BLaER1 (cell line): ENCODE measurements around the gene SPAG5.

Experiments used
- H3K27ac ChIP-seq: shearing (Covaris generic); formaldehyde crosslinking; 2 replicates; pipeline ENCODE4 v1.8.1; 2022
- H3K27me3 ChIP-seq: shearing (Covaris generic); formaldehyde crosslinking; 2 replicates; pipeline ENCODE4 v1.8.1; 2022
- H3K36me3 ChIP-seq: shearing (Covaris generic); formaldehyde crosslinking; 2 replicates; pipeline ENCODE4 v1.8.1; 2022
- H3K4me1 ChIP-seq: shearing (Covaris generic); formaldehyde crosslinking; 2 replicates; pipeline ENCODE4 v1.8.1; 2022
- H3K4me2 ChIP-seq: shearing (Covaris generic); formaldehyde crosslinking; 2 replicates; pipeline ENCODE4 v1.8.1; 2022
- H3K4me3 ChIP-seq: shearing (Covaris generic); formaldehyde crosslinking; 2 replicates; pipeline ENCODE4 v1.8.1; 2022
- H3K9ac ChIP-seq: shearing (Covaris generic); formaldehyde crosslinking; 2 replicates; pipeline ENCODE4 v1.8.1; 2022
- H3K9me3 ChIP-seq: shearing (Covaris generic); formaldehyde crosslinking; 2 replicates; pipeline ENCODE4 v1.8.1; 2022
- H4K20me1 ChIP-seq: shearing (Covaris generic); formaldehyde crosslinking; 2 replicates; pipeline ENCODE4 v1.8.1; 2022
- Cebpa-rat ChIP-seq: shearing (Covaris generic); IDR thresholded peaks from 2 replicates; pipeline ENCODE4 v1.8.1; 2022

SPAG5 gene

GRCh38 chr17:28548417-28549130, 50.3 kb downstream of the SPAG5 start:
- peak overlapping the region; percentile 95 for H3K4me2 ChIP-seq
- peak overlapping the region; percentile 77 for H3K27ac ChIP-seq

GRCh38 chr17:28547623-28548416, 51.0 kb downstream of the SPAG5 start:
- Histone ChIP-seq H3K4me1 (peaks cover 71% of the 10 kb centered on the region), H3K9me3 (no peaks in the 10 kb centered on the region), H3K27ac (peak overlapping the region; percentile 77), H3K4me3 (peak overlapping the region; percentile 5; the same call in 1 of the 2 replicates), H3K9ac (peak overlapping the region; percentile 36; the same call in 1 of the 2 replicates), H3K36me3 (peaks cover 9% of the 10 kb centered on the region), H4K20me1 (peaks cover 26% of the 10 kb centered on the region), H3K4me2 (peak overlapping the region; percentile 95), H3K27me3 (no peaks in the 10 kb centered on the region)
- TF ChIP-seq Cebpa-rat = no peak

More at GRCh38 chr17:28548417-28549130, 50.3 kb downstream of the SPAG5 start:
- H3K27me3 ChIP-seq = no peaks in the 10 kb centered on the region
- peak overlapping the region; percentile 34; the same call in 1 of the 2 replicates for H3K9ac ChIP-seq
- H4K20me1 ChIP-seq = peaks cover 26% of the 10 kb centered on the region
- H3K9me3 ChIP-seq = no peaks in the 10 kb centered on the region
- H3K36me3 ChIP-seq = peaks cover 15% of the 10 kb centered on the region
- H3K4me1 ChIP-seq = peaks cover 66% of the 10 kb centered on the region
- TF ChIP-seq Cebpa-rat = no peak
- H3K4me3 ChIP-seq = peak overlapping the region; percentile 5; the same call in 1 of the 2 replicates

GRCh38 chr17:28547096-28547622, 51.7 kb downstream of the SPAG5 start:
- H3K4me3 ChIP-seq = no peak overlapping the region
- peak overlapping the region; percentile 95 for H3K4me2 ChIP-seq
- TF ChIP-seq Cebpa-rat = no peak

GRCh38 chr17:28545787-28546415, 52.9 kb downstream of the SPAG5 start:
- H4K20me1 ChIP-seq = peaks cover 15% of the 10 kb centered on the region
- no peak overlapping the region for H3K4me2 ChIP-seq
- TF ChIP-seq Cebpa-rat = no peak
- H3K9ac ChIP-seq = no peak overlapping the region
- no peak overlapping the region for H3K27ac ChIP-seq
- H3K9me3 ChIP-seq = no peaks in the 10 kb centered on the region
- no peak overlapping the region for H3K4me3 ChIP-seq
- H3K36me3 ChIP-seq = peaks cover 9% of the 10 kb centered on the region
- H3K27me3 ChIP-seq = no peaks in the 10 kb centered on the region
- H3K4me1 ChIP-seq = peaks cover 59% of the 10 kb centered on the region

More at GRCh38 chr17:28547096-28547622, 51.7 kb downstream of the SPAG5 start:
- Histone ChIP-seq H3K27me3 (no peaks in the 10 kb centered on the region), H3K36me3 (peaks cover 9% of the 10 kb centered on the region), H3K9me3 (no peaks in the 10 kb centered on the region), H3K9ac (peak overlapping the region; percentile 36; the same call in 1 of the 2 replicates), H3K4me1 (peaks cover 69% of the 10 kb centered on the region), H4K20me1 (peaks cover 26% of the 10 kb centered on the region), H3K27ac (peak overlapping the region; percentile 77)

- Histone ChIP-seq H3K9ac (no peak overlapping the region), H3K9me3 (no peaks in the 10 kb centered on the region), H3K27me3 (no peaks in the 10 kb centered on the region), H3K36me3 (peaks cover 9% of the 10 kb centered on the region), H3K4me3 (no peak overlapping the region), H3K27ac (no peak overlapping the region), H3K4me2 (no peak overlapping the region), H3K4me1 (peaks cover 56% of the 10 kb centered on the region), H4K20me1 (peaks cover 7% of the 10 kb centered on the region; the same call in 1 of the 2 replicates)
- no peak for TF ChIP-seq Cebpa-rat
These were observed 53.7 kb downstream of the SPAG5 start for GRCh38 chr17:28545141-28545503.

- Histone ChIP-seq H3K36me3 (peaks cover 9% of the 10 kb centered on the region), H3K9ac (no peak overlapping the region), H3K4me2 (peak overlapping the region; percentile 63), H3K27ac (no peak overlapping the region), H3K27me3 (no peaks in the 10 kb centered on the region), H3K4me1 (peaks cover 50% of the 10 kb centered on the region), H3K9me3 (no peaks in the 10 kb centered on the region), H3K4me3 (no peak overlapping the region), H4K20me1 (peaks cover 2% of the 10 kb centered on the region; the same call in 1 of the 2 replicates)
- TF ChIP-seq Cebpa-rat = no peak
These were observed 54.3 kb downstream of the SPAG5 start for GRCh38 chr17:28544402-28545140.

- Histone ChIP-seq H3K4me2 (no peak overlapping the region), H3K4me1 (peaks cover 26% of the 10 kb centered on the region), H3K9ac (no peak overlapping the region), H3K27ac (no peak overlapping the region), H3K36me3 (no peaks in the 10 kb centered on the region; the same call in 1 of the 2 replicates), H3K27me3 (no peaks in the 10 kb centered on the region), H3K4me3 (no peak overlapping the region), H4K20me1 (no peaks in the 10 kb centered on the region), H3K9me3 (no peaks in the 10 kb centered on the region)
- TF ChIP-seq Cebpa-rat = no peak
These were observed 57.4 kb downstream of the SPAG5 start for GRCh38 chr17:28541439-28541838.

- no peaks in the 10 kb centered on the region for H3K27me3 ChIP-seq
- H3K9me3 ChIP-seq = no peaks in the 10 kb centered on the region
- H3K4me1 ChIP-seq = peaks cover 26% of the 10 kb centered on the region
- H3K27ac ChIP-seq = no peak overlapping the region
- TF ChIP-seq Cebpa-rat = no peak
- no peak overlapping the region for H3K9ac ChIP-seq
- H4K20me1 ChIP-seq = no peaks in the 10 kb centered on the region
- no peak overlapping the region for H3K4me3 ChIP-seq
- no peaks in the 10 kb centered on the region for H3K36me3 ChIP-seq
- H3K4me2 ChIP-seq = no peak overlapping the region
These were observed 58.6 kb downstream of the SPAG5 start for GRCh38 chr17:28540231-28540630.

GRCh38 chr17:28538296-28538895, 60.4 kb downstream of the SPAG5 start:
- Histone ChIP-seq H3K4me2 (no peak overlapping the region), H3K36me3 (no peaks in the 10 kb centered on the region), H3K27me3 (no peaks in the 10 kb centered on the region), H3K9me3 (no peaks in the 10 kb centered on the region), H3K4me1 (peaks cover 15% of the 10 kb centered on the region), H3K27ac (no peak overlapping the region), H3K9ac (no peak overlapping the region), H3K4me3 (no peak overlapping the region), H4K20me1 (no peaks in the 10 kb centered on the region)
- no peak for TF ChIP-seq Cebpa-rat
